Keratinocyte (primary cell): ENCODE results near the gene FMNL3.

Experiments used
- CTCF ChIP-seq, 3 experiments: IDR thresholded peaks in 1 of 3; conservative IDR thresholded peaks in 1 of 3; optimal IDR thresholded peaks in 1 of 3; 2 replicates in 2 of 3; 3 replicates in 1 of 3; pipeline versions ENCODE3 to v1.5.1; 2011; ENCODE audit warnings: low read length in 3 of 3, mild to moderate bottlenecking in 3 of 3, moderate library complexity in 2 of 3, control low read depth in 1 of 3, inconsistent platforms in 1 of 3; ENCODE audit not compliant: insufficient read depth in 2 of 3; ENCODE audit errors: extremely low read depth in 1 of 3
- EZH2 ChIP-seq: IDR thresholded peaks from one replicate; pipeline ENCODE4 v1.6.1; 2012; ENCODE audit warnings: inconsistent platforms, mild to moderate bottlenecking, low read length, moderate library complexity

- TF ChIP-seq CTCF (optimal IDR thresholded peaks at IDR 0.05 in 1 of 3, IDR thresholded peaks at IDR 0.05 in 1 of 3, conservative IDR thresholded peaks at IDR 0.05 in 1 of 3; ENCODE audit: extremely low read depth in 1 of 3, insufficient read depth in 2 of 3, low read length in 3 of 3) (no peak), EZH2 (no peak)
Measured at GRCh38 chr12:49671031-49671765, 36.0 kb downstream of the FMNL3 start.
